Measurements from ENCODE around the gene GSS.

GRCh38 chr20:34940081-34940481 is 15.5 kb downstream of the GSS start:
- TF ChIP-seq POLR2A (IDR thresholded peaks at IDR 0.05; ENCODE audit: low read depth, low read length): no peak
- no peak for TF ChIP-seq POLR2AphosphoS5 (IDR thresholded peaks at IDR 0.05; ENCODE audit: low read depth, low read length)
- no peak for TF ChIP-seq SPI1 (IDR thresholded peaks at IDR 0.05; ENCODE audit: low read depth, low read length)
